ENCODE data around the gene SLFN5. TPM values are rescaled to one million over a fixed set of nuclear protein-coding genes. Genes with fewer than 3 reads are reported as not detected.
A peak's percentile ranks its signal among the peaks of the same experiment; 100 is the strongest.

SLFN5 gene
- total RNA-seq, 2 experiments from 2014 or later = 28.5 to 32.7 TPM

DNA sequence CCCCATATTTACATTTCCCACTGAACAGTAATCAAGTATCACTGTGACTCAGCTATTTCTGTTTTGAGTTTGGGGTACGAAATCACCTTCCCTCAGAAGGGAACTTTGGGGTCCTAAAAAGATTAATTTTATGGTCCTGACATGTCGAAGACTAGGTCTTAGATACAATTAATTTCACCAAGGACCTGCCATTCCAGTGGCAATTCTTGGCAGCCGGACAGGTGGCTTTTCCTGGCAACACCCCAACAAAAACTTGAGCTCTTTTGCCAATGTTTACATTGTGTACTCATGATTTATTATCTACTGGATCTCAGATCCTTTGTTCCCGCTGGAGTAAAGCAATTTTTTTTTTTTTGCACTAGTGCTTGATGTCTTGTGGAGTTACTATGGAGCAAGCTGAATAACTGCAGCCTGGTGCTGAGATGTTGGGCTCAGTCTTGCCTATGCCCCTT lies 14.4 kb downstream of the SLFN5 start:
- H3K27me3 Mint-ChIP-seq = no peaks in the 10 kb centered on the region
- H3K36me3 Mint-ChIP-seq (ENCODE audit: low read depth) = peaks cover 88% of the 10 kb centered on the region
- intact Hi-C loops (cut with DNase I, micrococcal nuclease) = no loop called here
- no peaks in the 10 kb centered on the region for H3K9me3 Mint-ChIP-seq
- no peak for ATAC-seq (ENCODE audit: poor library complexity)
- Histone ChIP-seq H3K4me3 (ENCODE audit: low read length) (no peak overlapping the region), H3K27me3 (ENCODE audit: control insufficient read depth in 1 of 2, insufficient read depth in 2 of 2, low read length in 2 of 2) (no peaks in the 10 kb centered on the region), H3K4me1 (ENCODE audit: insufficient read depth, low read length) (peaks cover 77% of the 10 kb centered on the region), H3K9me3 (ENCODE audit: control insufficient read depth in 1 of 2, insufficient read depth in 1 of 2, low read length in 2 of 2) (no peaks in the 10 kb centered on the region), H3K27ac (ENCODE audit: low read depth in 1 of 2, low read length in 2 of 2) (peak overlapping the region in 1 of 2 donors; percentile 20), H3K36me3 (ENCODE audit: insufficient read depth, low read length) (peaks cover 72% of the 10 kb centered on the region)
- ChIA-PET CTCF (interaction anchor here (0.9 to 1.5 kb wide), 6 partner anchors 12 to 282 kb away, joined by 3 to 6 read pairs (median 4); no protein-coding TSS in a partner anchor), POLR2A (interaction anchor here (0.8 to 2.0 kb wide), 11 partner anchors 9 to 276 kb away, joined by 3 to 9 read pairs (median 4); partner anchors contain the start of genes SLFN11 and SLFN5)
- peaks cover 83% of the 10 kb centered on the region for H3K4me1 Mint-ChIP-seq (ENCODE audit: low read depth)
- TF ChIP-seq, protein P1, sequence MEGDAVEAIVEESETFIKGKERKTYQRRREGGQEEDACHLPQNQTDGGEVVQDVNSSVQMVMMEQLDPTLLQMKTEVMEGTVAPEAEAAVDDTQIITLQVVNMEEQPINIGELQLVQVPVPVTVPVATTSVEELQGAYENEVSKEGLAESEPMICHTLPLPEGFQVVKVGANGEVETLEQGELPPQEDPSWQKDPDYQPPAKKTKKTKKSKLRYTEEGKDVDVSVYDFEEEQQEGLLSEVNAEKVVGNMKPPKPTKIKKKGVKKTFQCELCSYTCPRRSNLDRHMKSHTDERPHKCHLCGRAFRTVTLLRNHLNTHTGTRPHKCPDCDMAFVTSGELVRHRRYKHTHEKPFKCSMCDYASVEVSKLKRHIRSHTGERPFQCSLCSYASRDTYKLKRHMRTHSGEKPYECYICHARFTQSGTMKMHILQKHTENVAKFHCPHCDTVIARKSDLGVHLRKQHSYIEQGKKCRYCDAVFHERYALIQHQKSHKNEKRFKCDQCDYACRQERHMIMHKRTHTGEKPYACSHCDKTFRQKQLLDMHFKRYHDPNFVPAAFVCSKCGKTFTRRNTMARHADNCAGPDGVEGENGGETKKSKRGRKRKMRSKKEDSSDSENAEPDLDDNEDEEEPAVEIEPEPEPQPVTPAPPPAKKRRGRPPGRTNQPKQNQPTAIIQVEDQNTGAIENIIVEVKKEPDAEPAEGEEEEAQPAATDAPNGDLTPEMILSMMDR (IDR thresholded peaks at IDR 0.05) = no peak
- H3K27ac Mint-ChIP-seq = peak overlapping the region; percentile 88
- H3K4me3 Mint-ChIP-seq = peak overlapping the region; percentile 57
- no peak for DNase-seq

DNA sequence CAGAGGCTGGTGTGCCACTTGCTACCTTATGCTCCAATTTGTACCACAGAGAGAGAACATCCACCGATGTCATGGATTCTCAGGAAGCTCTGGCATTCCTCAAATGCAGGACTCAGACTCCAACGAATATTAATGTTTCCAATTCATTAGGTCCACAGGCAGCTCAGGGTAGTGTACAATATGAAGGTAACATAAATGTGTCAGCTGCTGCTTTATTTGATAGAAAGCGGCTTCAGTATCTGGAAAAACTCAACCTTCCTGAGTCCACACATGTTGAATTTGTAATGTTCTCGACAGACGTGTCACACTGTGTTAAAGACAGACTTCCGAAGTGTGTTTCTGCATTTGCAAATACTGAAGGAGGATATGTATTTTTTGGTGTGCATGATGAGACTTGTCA lies 16.1 kb downstream of the SLFN5 start:
- Histone ChIP-seq H3K4me3 (ENCODE audit: low read length) (no peak overlapping the region), H3K4me1 (ENCODE audit: insufficient read depth, low read length) (peaks cover 68% of the 10 kb centered on the region), H3K27me3 (ENCODE audit: control insufficient read depth in 1 of 2, insufficient read depth in 2 of 2, low read length in 2 of 2) (no peaks in the 10 kb centered on the region), H3K9me3 (ENCODE audit: control insufficient read depth in 1 of 2, insufficient read depth in 1 of 2, low read length in 2 of 2) (no peaks in the 10 kb centered on the region), H3K27ac (ENCODE audit: low read depth in 1 of 2, low read length in 2 of 2) (no peak overlapping the region), H3K36me3 (ENCODE audit: insufficient read depth, low read length) (peaks cover 82% of the 10 kb centered on the region)
- no peaks in the 10 kb centered on the region for H3K27me3 Mint-ChIP-seq
- no peak for DNase-seq
- ChIA-PET CTCF (interaction anchor here (0.9 kb wide), 1 partner anchor 54 kb away, joined by 3 read pairs; no protein-coding TSS in a partner anchor), POLR2A (interaction anchor here (0.8 to 1.7 kb wide), 5 partner anchors 9 to 54 kb away, joined by 3 to 5 read pairs (median 5); no protein-coding TSS in a partner anchor)
- TF ChIP-seq, protein P1 (IDR thresholded peaks at IDR 0.05) = no peak
- no peaks in the 10 kb centered on the region for H3K9me3 Mint-ChIP-seq
- no peak overlapping the region for H3K4me3 Mint-ChIP-seq
- H3K36me3 Mint-ChIP-seq (ENCODE audit: low read depth) = peaks cover 88% of the 10 kb centered on the region
- peak overlapping the region; percentile 88 for H3K27ac Mint-ChIP-seq
- peaks cover 79% of the 10 kb centered on the region for H3K4me1 Mint-ChIP-seq (ENCODE audit: low read depth)
- no peak for ATAC-seq (ENCODE audit: poor library complexity)
- intact Hi-C loops (cut with DNase I, micrococcal nuclease) = no loop called here

DNA sequence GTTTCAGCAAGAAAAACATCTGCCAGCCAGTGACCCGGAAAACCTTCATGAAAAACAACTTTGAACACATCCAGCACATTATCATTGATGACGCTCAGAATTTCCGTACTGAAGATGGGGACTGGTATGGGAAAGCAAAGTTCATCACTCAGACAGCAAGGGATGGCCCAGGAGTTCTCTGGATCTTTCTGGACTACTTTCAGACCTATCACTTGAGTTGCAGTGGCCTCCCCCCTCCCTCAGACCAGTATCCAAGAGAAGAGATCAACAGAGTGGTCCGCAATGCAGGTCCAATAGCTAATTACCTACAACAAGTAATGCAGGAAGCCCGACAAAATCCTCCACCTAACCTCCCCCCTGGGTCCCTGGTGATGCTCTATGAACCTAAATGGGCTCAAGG lies 22.2 kb downstream of the SLFN5 start:
- Mint-ChIP-seq H3K4me1 (ENCODE audit: low read depth) (peaks cover 79% of the 10 kb centered on the region), H3K4me3 (peak overlapping the region; percentile 30), H3K36me3 (ENCODE audit: low read depth) (peaks cover 87% of the 10 kb centered on the region), H3K27me3 (no peaks in the 10 kb centered on the region), H3K27ac (peak overlapping the region; percentile 81), H3K9me3 (no peaks in the 10 kb centered on the region)
- H3K36me3 ChIP-seq (ENCODE audit: insufficient read depth, low read length) = peaks cover 87% of the 10 kb centered on the region
- intact Hi-C loops (cut with DNase I, micrococcal nuclease) = no loop called here
- ChIA-PET POLR2A (interaction anchor here (1.5 to 4.3 kb wide), 3 partner anchors 8 to 51 kb away, joined by 6 to 15 read pairs (median 6); partner anchors contain the start of gene SLFN5), CTCF (no interaction called here)
- TF ChIP-seq, protein P1 (IDR thresholded peaks at IDR 0.05) = no peak
- H3K9me3 ChIP-seq (ENCODE audit: control insufficient read depth in 1 of 2, insufficient read depth in 1 of 2, low read length in 2 of 2) = no peaks in the 10 kb centered on the region
- ATAC-seq (ENCODE audit: poor library complexity) = no peak
- no peak overlapping the region for H3K4me3 ChIP-seq (ENCODE audit: low read length)
- H3K27ac ChIP-seq (ENCODE audit: low read depth in 1 of 2, low read length in 2 of 2) = no peak overlapping the region
- no peak for DNase-seq
- H3K4me1 ChIP-seq (ENCODE audit: insufficient read depth, low read length) = peaks cover 57% of the 10 kb centered on the region
- no peaks in the 10 kb centered on the region for H3K27me3 ChIP-seq (ENCODE audit: control insufficient read depth in 1 of 2, insufficient read depth in 2 of 2, low read length in 2 of 2)

Measured in CD4-positive, alpha-beta T cell (primary cell).